ENCODE measurements around the gene PDILT.

PDILT gene

GRCh38 chr16:20310421-20311395 is 93.8 kb downstream of the PDILT start:
- TF ChIP-seq CTCF (IDR thresholded peaks at IDR 0.05; ENCODE audit: insufficient read depth, low read length, missing control alignments), result no peak
- DNase-seq (ENCODE audit: low read depth, low spot score), result no peak
- ChIA-PET CTCF (no interaction called here), POLR2A (no interaction called here)
- no peak overlapping the region for H3K4me3 ChIP-seq (ENCODE audit: low read depth, low read length)

- CTCF ChIA-PET, result no interaction called here
- DNase-seq (ENCODE audit: low read depth, low spot score), result no peak
- no peak for TF ChIP-seq CTCF (IDR thresholded peaks at IDR 0.05; ENCODE audit: insufficient read depth, low read length, missing control alignments)
- H3K4me3 ChIP-seq (ENCODE audit: low read depth, low read length), result no peak overlapping the region
- POLR2A ChIA-PET, result no interaction called here
Observed at GRCh38 chr16:20309786-20310185, 94.8 kb downstream of the PDILT start.
